B cell (primary cell): Measurements from ENCODE around the gene SHPK. TPM values are rescaled to one million over a fixed set of nuclear protein-coding genes. Genes with fewer than 3 reads are reported as not detected.

ENCODE experiments used
- ATAC-seq: fragments of 200-7000 bp; cut with Tn5 transposase; one replicate; pipeline ENCODE4 v1.10.0; 2021; ENCODE audit warnings: low read depth, mild to moderate bottlenecking, moderate number of reproducible peaks, moderate library complexity
- CTCF ChIA-PET: fragments of 350-600 bp; sonication (Branson Sonifier 250); formaldehyde crosslinking; loops from one replicate; lab custom pipeline; 2021; ENCODE audit warnings: antibody characterized with exemption, inconsistent platforms; lab: Charles Lee
- POLR2A ChIA-PET: fragments of 350-600 bp; sonication (Branson Sonifier 250); formaldehyde crosslinking; loops from one replicate; lab custom pipeline; 2021; ENCODE audit warnings: antibody characterized with exemption; lab: Charles Lee
- DNase-seq: peaks from one replicate; pipeline ENCODE4 v3.0.0; 2013
- H2AFZ ChIP-seq: 2 replicates; pipeline ENCODE4 v1.6.1; 2012; ENCODE audit warnings: mild to moderate bottlenecking, low read depth, low read length; ENCODE audit not compliant: insufficient read depth, poor library complexity, severe bottlenecking
- H3K27ac ChIP-seq, 2 donors: 1 replicate in 1 of 2; 2 replicates in 1 of 2; pipeline ENCODE4 v1.5.1; 2012 to 2013; ENCODE audit warnings: low read length in 2 of 2, mild to moderate bottlenecking in 2 of 2, moderate library complexity in 1 of 2
- H3K27me3 ChIP-seq, 4 experiments: fragments of 200-600 bp in 1 of 4; sonication (generic) in 1 of 4; replicated peaks in 1 of 4; 1 replicate in 2 of 4; 2 replicates in 2 of 4; pipeline versions ENCODE4 v1.6.1 to v1.7.0; 2013 to 2016; ENCODE audit warnings: low read length in 3 of 4, mild to moderate bottlenecking in 2 of 4, mixed read lengths in 1 of 4, moderate library complexity in 1 of 4; ENCODE audit not compliant: insufficient read depth in 4 of 4, control insufficient read depth in 3 of 4; ENCODE audit errors: control extremely low read depth in 1 of 4
- H3K36me3 ChIP-seq, 2 experiments: replicated peaks in 1 of 2; 1 replicate in 1 of 2; 2 replicates in 1 of 2; pipeline versions ENCODE4 v1.6.1 to v1.7.1; 2013; ENCODE audit warnings: low read length in 1 of 2; ENCODE audit not compliant: insufficient read depth in 2 of 2, control insufficient read depth in 1 of 2; ENCODE audit errors: control extremely low read depth in 1 of 2, extremely low read depth in 1 of 2
- H3K4me1 ChIP-seq, 2 donors: fragments of 200-600 bp in 1 of 2; sonication (generic) in 1 of 2; 1 replicate in 1 of 2; 2 replicates in 1 of 2; pipeline versions ENCODE4 v1.5.1 to v1.6.1; 2013 to 2017; ENCODE audit warnings: low read length in 2 of 2; ENCODE audit not compliant: control insufficient read depth in 2 of 2, insufficient read depth in 2 of 2
- H3K4me2 ChIP-seq: replicated peaks from 2 replicates; pipeline ENCODE3; 2012; ENCODE audit warnings: mild to moderate bottlenecking, low read depth, low read length; ENCODE audit not compliant: poor library complexity, severe bottlenecking
- H3K4me3 ChIP-seq, 5 experiments: fragments of 200-600 bp in 1 of 5; sonication (generic) in 1 of 5; 1 replicate in 3 of 5; 2 replicates in 2 of 5; pipeline versions ENCODE4 v1.5.1 to v1.7.0; 2011 to 2016; ENCODE audit warnings: low read length in 4 of 5, mild to moderate bottlenecking in 4 of 5, low read depth in 2 of 5, control low read depth in 1 of 5, moderate library complexity in 1 of 5; ENCODE audit not compliant: insufficient read depth in 1 of 5; ENCODE audit errors: control extremely low read depth in 1 of 5, extremely low read depth in 1 of 5
- H3K79me2 ChIP-seq: fragments of 200-600 bp; sonication (generic); one replicate; pipeline ENCODE4 v1.6.0; 2016; ENCODE audit warnings: low read length; ENCODE audit not compliant: control insufficient read depth, insufficient read depth
- H3K9ac ChIP-seq: fragments of 200-600 bp; sonication (generic); 2 replicates; pipeline ENCODE4 v1.6.1; 2017; ENCODE audit warnings: mild to moderate bottlenecking, low read length, moderate library complexity
- H3K9me3 ChIP-seq, 3 donors: one replicate each; pipeline versions ENCODE4 v1.6.1 to v1.7.1; 2013; ENCODE audit warnings: low read length in 2 of 3; ENCODE audit not compliant: control insufficient read depth in 2 of 3, insufficient read depth in 1 of 3; ENCODE audit errors: control extremely low read depth in 1 of 3
- H4K20me1 ChIP-seq: 2 replicates; pipeline ENCODE4 v1.6.0; 2012; ENCODE audit warnings: mild to moderate bottlenecking, low read length; ENCODE audit not compliant: insufficient read depth, control insufficient read depth, poor library complexity, severe bottlenecking
- H3K27ac Mint-ChIP-seq: one replicate; pipeline ENCODE4 v1.8.0; 2021; ENCODE audit warnings: mixed read lengths
- H3K27me3 Mint-ChIP-seq: one replicate; pipeline ENCODE4 v1.8.0; 2021; ENCODE audit warnings: mixed read lengths
- H3K4me1 Mint-ChIP-seq: one replicate; pipeline ENCODE4 v1.8.0; 2021; ENCODE audit warnings: mixed read lengths
- H3K4me3 Mint-ChIP-seq: one replicate; pipeline ENCODE4 v1.8.0; 2021; ENCODE audit warnings: mixed read lengths
- H3K9me3 Mint-ChIP-seq: one replicate; pipeline ENCODE4 v1.8.0; 2022; ENCODE audit warnings: mixed read lengths; ENCODE audit not compliant: insufficient read depth
- EZH2 ChIP-seq: IDR thresholded peaks from 2 replicates; pipeline ENCODE4 v1.6.1; 2012; ENCODE audit warnings: borderline replicate concordance, low read depth, mild to moderate bottlenecking, moderate library complexity, low read length; ENCODE audit not compliant: insufficient read depth, poor library complexity, severe bottlenecking
- WGBS: methylation state at CpG from one replicate; pipeline ENCODE4 v1.1.5; 2013; ENCODE audit warnings: missing lambda C conversion rate; ENCODE audit not compliant: insufficient coverage; 5-methylcytosine and 5-hydroxymethylcytosine counted together
- intact Hi-C: fragments of 100-400 bp; cut with micrococcal nuclease; formaldehyde crosslinking; loops from one replicate; pipeline ENCODE4 v1.10.0; 2022
- polyA plus RNA-seq: library from polyadenylated mRNA; depleted of rRNA; stranded (reverse); fragments of >200 nt; gene quantifications from 2 replicates; pipeline ENCODE4 v1.2.3, GENCODE V29; 2012
- total RNA-seq, 2 donors: library from RNA; stranded (reverse); fragments of 120-200 nt in 1 of 2; gene quantifications; 1 replicate in 1 of 2; 2 replicates in 1 of 2; pipeline versions ENCODE4 v1.2.3 to v1.2.4, GENCODE V29; 2013 to 2022
- TF ChIP-seq, protein P1 (sequence below): fragments of 200-600 bp; IDR thresholded peaks from one replicate; pipeline ENCODE4 v1.8.0; 2022; ENCODE audit warnings: antibody characterized with exemption, mild to moderate bottlenecking

Gene SHPK
- total and polyA plus RNA-seq, 2 donors (not counting 1 experiment from before 2014, with no cell fraction given) = 5.9 to 16.1 TPM

DNA sequence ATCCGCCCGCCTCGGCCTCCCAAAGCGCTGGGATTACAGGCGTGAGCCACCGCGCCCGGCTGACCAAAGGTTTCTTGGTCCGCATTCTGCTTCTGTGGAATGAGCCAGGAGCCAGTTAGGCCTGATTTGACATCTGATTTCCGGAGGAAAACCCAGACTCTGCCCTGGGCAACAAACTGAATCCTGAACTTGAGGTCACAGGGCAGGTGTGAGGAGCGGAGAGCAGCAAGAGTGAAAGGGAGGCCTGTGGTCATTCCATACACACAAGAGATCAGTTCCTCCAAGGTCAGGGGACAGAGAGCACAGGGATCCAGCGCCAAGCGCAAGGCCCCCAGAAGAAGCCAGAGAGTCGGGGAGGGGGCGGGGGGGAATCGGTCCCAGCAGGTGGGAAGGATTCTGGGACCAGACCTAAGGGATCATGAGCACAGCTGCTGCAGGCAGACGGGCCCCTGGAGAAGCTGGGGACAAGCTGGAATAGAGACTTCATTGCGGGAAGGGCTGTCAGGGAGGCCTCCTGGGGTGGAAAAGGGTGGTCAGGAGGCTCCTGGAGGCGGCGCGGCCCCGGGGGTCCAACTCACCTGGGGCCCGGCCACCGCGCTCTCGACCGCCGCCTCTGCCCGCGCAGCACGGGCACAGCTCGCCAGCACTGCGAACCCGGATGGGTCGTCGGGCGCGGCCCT is 436 bp downstream of the SHPK start:
- no peaks in the 10 kb centered on the region for H3K9me3 ChIP-seq
- peak overlapping the region; percentile 99 for H3K4me3 Mint-ChIP-seq
- H3K36me3 ChIP-seq = peaks cover 0 to 6% of the 10 kb centered on the region in 2 experiments
- peaks cover 4 to 15% of the 10 kb centered on the region in 2 donors for H3K4me1 ChIP-seq
- H3K79me2 ChIP-seq = peaks cover 45% of the 10 kb centered on the region
- no peak for ATAC-seq
- peak overlapping the region; percentile 63 for H3K27ac Mint-ChIP-seq
- no peaks in the 10 kb centered on the region for H3K27me3 Mint-ChIP-seq
- ChIA-PET CTCF (interaction anchor here (0.5 to 2.4 kb wide), 16 partner anchors 8 to 787 kb away, joined by 3 to 14 read pairs (median 4); partner anchors contain the start of gene HASPIN), POLR2A (interaction anchor here (0.6 to 1.4 kb wide), 8 partner anchors 10 to 1579 kb away, joined by 3 to 9 read pairs (median 4); partner anchors contain the start of genes CYB5D2, EMC6, TAX1BP3 and TRPV3)
- H2AFZ ChIP-seq = peak overlapping the region; percentile 85
- no peaks in the 10 kb centered on the region for H3K9me3 Mint-ChIP-seq
- intact Hi-C loops = loop anchor here (1.0 to 2.0 kb wide), 6 partner anchors 11 to 587 kb away; partner anchors contain the start of genes CYB5D2, EMC6, NCBP3 and TAX1BP3
- peaks cover 34% of the 10 kb centered on the region for H3K4me1 Mint-ChIP-seq
- no peaks in the 10 kb centered on the region for H3K27me3 ChIP-seq
- peak overlapping the region; percentile 48 to 80 (median 76) for H3K4me3 ChIP-seq
- DNase-seq = no peak
- TF ChIP-seq EZH2 = no peak
- TF ChIP-seq, protein P1, sequence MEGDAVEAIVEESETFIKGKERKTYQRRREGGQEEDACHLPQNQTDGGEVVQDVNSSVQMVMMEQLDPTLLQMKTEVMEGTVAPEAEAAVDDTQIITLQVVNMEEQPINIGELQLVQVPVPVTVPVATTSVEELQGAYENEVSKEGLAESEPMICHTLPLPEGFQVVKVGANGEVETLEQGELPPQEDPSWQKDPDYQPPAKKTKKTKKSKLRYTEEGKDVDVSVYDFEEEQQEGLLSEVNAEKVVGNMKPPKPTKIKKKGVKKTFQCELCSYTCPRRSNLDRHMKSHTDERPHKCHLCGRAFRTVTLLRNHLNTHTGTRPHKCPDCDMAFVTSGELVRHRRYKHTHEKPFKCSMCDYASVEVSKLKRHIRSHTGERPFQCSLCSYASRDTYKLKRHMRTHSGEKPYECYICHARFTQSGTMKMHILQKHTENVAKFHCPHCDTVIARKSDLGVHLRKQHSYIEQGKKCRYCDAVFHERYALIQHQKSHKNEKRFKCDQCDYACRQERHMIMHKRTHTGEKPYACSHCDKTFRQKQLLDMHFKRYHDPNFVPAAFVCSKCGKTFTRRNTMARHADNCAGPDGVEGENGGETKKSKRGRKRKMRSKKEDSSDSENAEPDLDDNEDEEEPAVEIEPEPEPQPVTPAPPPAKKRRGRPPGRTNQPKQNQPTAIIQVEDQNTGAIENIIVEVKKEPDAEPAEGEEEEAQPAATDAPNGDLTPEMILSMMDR = no peak
- H3K9ac ChIP-seq = peak overlapping the region; percentile 83
- H3K4me2 ChIP-seq = peak overlapping the region; percentile 77
- no peak overlapping the region for H3K27ac ChIP-seq
- 19% methylated on average over 34 of the region's 38 CpGs for WGBS
- peaks cover 4% of the 10 kb centered on the region for H4K20me1 ChIP-seq

- Histone ChIP-seq H3K9ac (no peak overlapping the region), H3K36me3 (peaks cover 0 to 20% of the 10 kb centered on the region in 2 experiments), H3K4me1 (peaks cover 4 to 11% of the 10 kb centered on the region in 2 donors), H3K4me2 (no peak overlapping the region), H3K27ac (no peak overlapping the region), H3K9me3 (no peaks in the 10 kb centered on the region), H3K27me3 (no peaks in the 10 kb centered on the region), H3K79me2 (peaks cover 33% of the 10 kb centered on the region), H4K20me1 (peaks cover 4% of the 10 kb centered on the region), H2AFZ (no peak overlapping the region), H3K4me3 (no peak overlapping the region)
- Mint-ChIP-seq H3K4me3 (no peak overlapping the region), H3K27me3 (no peaks in the 10 kb centered on the region), H3K4me1 (peaks cover 19% of the 10 kb centered on the region), H3K27ac (no peak overlapping the region), H3K9me3 (no peaks in the 10 kb centered on the region)
- CTCF ChIA-PET = interaction anchor here (0.6 kb wide), 1 partner anchor 109 kb away, joined by 3 read pairs; no protein-coding TSS in a partner anchor
- WGBS = 98% methylated on average over 7 of the region's 7 CpGs
- TF ChIP-seq, protein P1 = no peak
- no peak for TF ChIP-seq EZH2
- intact Hi-C loops = no loop called here
- POLR2A ChIA-PET = interaction anchor here (0.6 kb wide), 2 partner anchors 38 to 42 kb away, joined by 3 to 9 read pairs; no protein-coding TSS in a partner anchor
- ATAC-seq (no peak), DNase-seq (no peak)
Observed at GRCh38 chr17:3632287-3632686, 3.8 kb downstream of the SHPK start.
